Thymus (tissue), 11 donors: ENCODE data around the gene HAL. TPM values are rescaled to one million over a fixed set of nuclear protein-coding genes. Genes with fewer than 3 reads are reported as not detected.

ENCODE experiments used
- DNase-seq, 9 donors: peaks; one replicate each; pipeline ENCODE4 v3.0.0-alpha.2; 2013; ENCODE audit warnings: low spot score in 9 of 9, low read depth in 6 of 9, missing footprints in 1 of 9
- H3K27ac ChIP-seq, 2 donors: one replicate each; pipeline ENCODE4 v1.5.1; 2013; ENCODE audit warnings: control low read depth in 1 of 2, low read depth in 1 of 2, low read length in 1 of 2, mild to moderate bottlenecking in 1 of 2, moderate library complexity in 1 of 2
- H3K27me3 ChIP-seq, 2 donors: one replicate each; pipeline ENCODE4 v1.5.1; 2013; ENCODE audit warnings: low read length in 1 of 2; ENCODE audit not compliant: control insufficient read depth in 2 of 2, insufficient read depth in 1 of 2
- H3K36me3 ChIP-seq, 2 donors: one replicate each; pipeline ENCODE4 v1.5.1; 2013; ENCODE audit warnings: low read length in 1 of 2, mild to moderate bottlenecking in 1 of 2, moderate library complexity in 1 of 2; ENCODE audit not compliant: control insufficient read depth in 2 of 2, insufficient read depth in 2 of 2
- H3K4me1 ChIP-seq, 2 donors: one replicate each; pipeline ENCODE4 v1.5.1; 2013; ENCODE audit warnings: low read length in 2 of 2; ENCODE audit not compliant: control insufficient read depth in 2 of 2, insufficient read depth in 2 of 2
- H3K4me3 ChIP-seq, 2 donors: one replicate each; pipeline ENCODE4 v1.5.1; 2013; ENCODE audit warnings: low read length in 2 of 2, control low read depth in 1 of 2, mild to moderate bottlenecking in 1 of 2
- H3K9me3 ChIP-seq, 2 donors: one replicate each; pipeline ENCODE4 v1.5.1; 2013; ENCODE audit warnings: low read length in 1 of 2, mild to moderate bottlenecking in 1 of 2; ENCODE audit not compliant: control insufficient read depth in 2 of 2, insufficient read depth in 1 of 2
- WGBS: extraction: QIAGEN DNeasy Blood & Tissue Kit; methylation state at CpG from one replicate; pipeline ENCODE4 v1.1.7; 2013; 5-methylcytosine and 5-hydroxymethylcytosine counted together
- polyA plus RNA-seq: library from polyadenylated mRNA; stranded (reverse); fragments of 200-250 nt; gene quantifications from one replicate; pipeline ENCODE4 v1.2.3, GENCODE V29; 2013
- total RNA-seq: library from RNA; stranded (reverse); fragments of 120-200 nt; gene quantifications from one replicate; pipeline ENCODE4 v1.2.4, GENCODE V29; 2013
- donor health status: healthy.

The HAL gene
- total and polyA plus RNA-seq, 2 donors, result 0.38 to 1.7 TPM

GRCh38 chr12:96035283-96036236 lies 39.4 kb upstream of the HAL start, which contains the start of gene LTA4H:
TSS of gene LTA4H (minus strand) at chr12:96035587. CDS start at chr12:96035519, 68 bp downstream.
- peak; percentile 98 to 100 (median 99) for DNase-seq
- Histone ChIP-seq H3K4me3 (peak within 1 kb of the TSS; percentile 64 to 93), H3K27ac (peak within 1 kb of the TSS; percentile 79 to 88), H3K36me3 (no peaks in the 10 kb centered on the region), H3K27me3 (no peaks in the 10 kb centered on the region), H3K9me3 (no peaks in the 10 kb centered on the region), H3K4me1 (peaks cover 6 to 15% of the 10 kb centered on the region in 2 donors)
- WGBS, result under 1% methylated on average over 55 of the region's 55 CpGs

- WGBS, result 3% methylated on average over 25 of the region's 25 CpGs
- Histone ChIP-seq H3K27me3 (no peaks in the 10 kb centered on the region), H3K4me3 (peak overlapping the region; percentile 64 to 93), H3K27ac (peak overlapping the region; percentile 79 to 88), H3K4me1 (peaks cover 6 to 15% of the 10 kb centered on the region in 2 donors), H3K9me3 (no peaks in the 10 kb centered on the region), H3K36me3 (no peaks in the 10 kb centered on the region)
- peak in 2 of 9 donors; percentile 10 to 54 for DNase-seq
Observed at GRCh38 chr12:96034621-96035282, 38.6 kb upstream of the HAL start.

GRCh38 chr12:96033549-96034389 lies 37.6 kb upstream of the HAL start:
- Histone ChIP-seq H3K4me3 (no peak overlapping the region), H3K27ac (no peak overlapping the region), H3K27me3 (no peaks in the 10 kb centered on the region), H3K4me1 (peaks cover 6 to 15% of the 10 kb centered on the region in 2 donors), H3K9me3 (no peaks in the 10 kb centered on the region), H3K36me3 (no peaks in the 10 kb centered on the region)
- 80% methylated on average over 7 of the region's 7 CpGs for WGBS
- no peak for DNase-seq

- no peak for DNase-seq
- Histone ChIP-seq H3K27me3 (no peaks in the 10 kb centered on the region), H3K27ac (no peak overlapping the region), H3K4me3 (no peak overlapping the region), H3K36me3 (peaks cover 6 to 13% of the 10 kb centered on the region in 2 donors), H3K4me1 (peaks cover 5 to 8% of the 10 kb centered on the region in 2 donors), H3K9me3 (no peaks in the 10 kb centered on the region)
- 97% methylated on average over 2 of the region's 2 CpGs for WGBS
Observed at GRCh38 chr12:96029826-96030225, 33.7 kb upstream of the HAL start.

GRCh38 chr12:96028538-96028937 lies 32.4 kb upstream of the HAL start:
- 98% methylated on average over 1 of the region's 1 CpG for WGBS

GRCh38 chr12:96026331-96026730 lies 30.2 kb upstream of the HAL start:
- 98% methylated on average over 1 of the region's 1 CpG for WGBS
- peaks cover 15 to 28% of the 10 kb centered on the region in 2 donors for H3K36me3 ChIP-seq

More at GRCh38 chr12:96028538-96028937, 32.4 kb upstream of the HAL start:
- Histone ChIP-seq H3K9me3 (no peaks in the 10 kb centered on the region), H3K27ac (no peak overlapping the region), H3K27me3 (no peaks in the 10 kb centered on the region), H3K36me3 (peaks cover 6 to 15% of the 10 kb centered on the region in 2 donors), H3K4me3 (no peak overlapping the region), H3K4me1 (no peaks in the 10 kb centered on the region)
- DNase-seq, result no peak

GRCh38 chr12:96025518-96025917 lies 29.4 kb upstream of the HAL start:
- no peak for DNase-seq
- over 99% methylated on average over 4 of the region's 4 CpGs for WGBS
- Histone ChIP-seq H3K27ac (no peak overlapping the region), H3K4me1 (no peaks in the 10 kb centered on the region), H3K27me3 (no peaks in the 10 kb centered on the region), H3K36me3 (peaks cover 15 to 29% of the 10 kb centered on the region in 2 donors), H3K9me3 (no peaks in the 10 kb centered on the region), H3K4me3 (no peak overlapping the region)

More at GRCh38 chr12:96026331-96026730, 30.2 kb upstream of the HAL start:
- no peak for DNase-seq
- Histone ChIP-seq H3K27ac (no peak overlapping the region), H3K27me3 (no peaks in the 10 kb centered on the region), H3K4me1 (no peaks in the 10 kb centered on the region), H3K4me3 (no peak overlapping the region), H3K9me3 (no peaks in the 10 kb centered on the region)

- no peaks in the 10 kb centered on the region for H3K9me3 ChIP-seq
- H3K27ac ChIP-seq, result no peak overlapping the region
- H3K36me3 ChIP-seq, result peaks cover 12 to 28% of the 10 kb centered on the region in 2 donors
- DNase-seq, result no peak
- no peaks in the 10 kb centered on the region for H3K27me3 ChIP-seq
- WGBS, result 96% methylated on average over 3 of the region's 3 CpGs
- H3K4me3 ChIP-seq, result no peak overlapping the region
- H3K4me1 ChIP-seq, result no peaks in the 10 kb centered on the region
Observed at GRCh38 chr12:96020314-96021003, 24.3 kb upstream of the HAL start.
